ENCODE results near the gene DYNC2LI1.

Gene DYNC2LI1

GRCh38 chr2:43776324-43776723, 2.5 kb downstream of the DYNC2LI1 start:
- H3K9ac ChIP-seq (ENCODE audit: low read depth, low read length, poor library complexity, severe bottlenecking) = no peak overlapping the region
- H3K9me3 ChIP-seq (ENCODE audit: insufficient read depth, low read depth, low read length) = no peaks in the 10 kb centered on the region
- H3K36me3 ChIP-seq (ENCODE audit: insufficient read depth, low read length) = no peaks in the 10 kb centered on the region
- H2AFZ ChIP-seq (ENCODE audit: low read length) = no peak overlapping the region
- no peaks in the 10 kb centered on the region for H4K20me1 ChIP-seq (ENCODE audit: insufficient read depth, low read length, poor library complexity, severe bottlenecking)
- H3K4me3 ChIP-seq (ENCODE audit: low read length, poor library complexity, severe bottlenecking) = no peak overlapping the region
- no peaks in the 10 kb centered on the region for H3K79me2 ChIP-seq (ENCODE audit: insufficient read depth, low read length)
- H3K9me2 ChIP-seq (replicated peaks; ENCODE audit: low read depth, low read length) = no peaks in the 10 kb centered on the region
- H3K4me1 ChIP-seq (ENCODE audit: insufficient read depth, low read length, poor library complexity, severe bottlenecking) = peaks cover 8% of the 10 kb centered on the region
- no peak overlapping the region for H3K4me2 ChIP-seq (ENCODE audit: low read depth, low read length, poor library complexity, severe bottlenecking)
- TF ChIP-seq CTCF (conservative IDR thresholded peaks at IDR 0.05; ENCODE audit: low read length) (no peak), EZH2phosphoT487 (IDR thresholded peaks at IDR 0.05; ENCODE audit: borderline replicate concordance) (no peak)
- no peaks in the 10 kb centered on the region for H3K27me3 ChIP-seq (ENCODE audit: insufficient read depth, low read length, poor library complexity, severe bottlenecking)
- no peaks in the 10 kb centered on the region for H3F3A ChIP-seq (ENCODE audit: low read depth)

- H3K36me3 ChIP-seq (ENCODE audit: insufficient read depth, low read length) = no peaks in the 10 kb centered on the region
- no peaks in the 10 kb centered on the region for H3F3A ChIP-seq (ENCODE audit: low read depth)
- no peaks in the 10 kb centered on the region for H3K79me2 ChIP-seq (ENCODE audit: insufficient read depth, low read length)
- H3K9me2 ChIP-seq (replicated peaks; ENCODE audit: low read depth, low read length) = no peaks in the 10 kb centered on the region
- no peak overlapping the region for H3K9ac ChIP-seq (ENCODE audit: low read depth, low read length, poor library complexity, severe bottlenecking)
- H3K9me3 ChIP-seq (ENCODE audit: insufficient read depth, low read depth, low read length) = no peaks in the 10 kb centered on the region
- H3K4me2 ChIP-seq (ENCODE audit: low read depth, low read length, poor library complexity, severe bottlenecking) = no peak overlapping the region
- no peak overlapping the region for H3K4me3 ChIP-seq (ENCODE audit: low read length, poor library complexity, severe bottlenecking)
- peaks cover 8% of the 10 kb centered on the region for H3K4me1 ChIP-seq (ENCODE audit: insufficient read depth, low read length, poor library complexity, severe bottlenecking)
- no peaks in the 10 kb centered on the region for H3K27me3 ChIP-seq (ENCODE audit: insufficient read depth, low read length, poor library complexity, severe bottlenecking)
- no peak overlapping the region for H2AFZ ChIP-seq (ENCODE audit: low read length)
- no peak for TF ChIP-seq CTCF (conservative IDR thresholded peaks at IDR 0.05; ENCODE audit: low read length)
- no peaks in the 10 kb centered on the region for H4K20me1 ChIP-seq (ENCODE audit: insufficient read depth, low read length, poor library complexity, severe bottlenecking)
These were observed 3.6 kb downstream of the DYNC2LI1 start for GRCh38 chr2:43777306-43777926.

- TF ChIP-seq EZH2phosphoT487 (IDR thresholded peaks at IDR 0.05; ENCODE audit: borderline replicate concordance) (no peak), CTCF (conservative IDR thresholded peaks at IDR 0.05; ENCODE audit: low read length) (no peak)
- Histone ChIP-seq H2AFZ (ENCODE audit: low read length) (no peak overlapping the region), H3K36me3 (ENCODE audit: insufficient read depth, low read length) (no peaks in the 10 kb centered on the region), H3K9me3 (ENCODE audit: insufficient read depth, low read depth, low read length) (no peaks in the 10 kb centered on the region), H3K9ac (ENCODE audit: low read depth, low read length, poor library complexity, severe bottlenecking) (no peak overlapping the region), H3F3A (ENCODE audit: low read depth) (no peaks in the 10 kb centered on the region), H3K4me3 (ENCODE audit: low read length, poor library complexity, severe bottlenecking) (no peak overlapping the region), H3K9me2 (replicated peaks; ENCODE audit: low read depth, low read length) (no peaks in the 10 kb centered on the region), H3K4me2 (ENCODE audit: low read depth, low read length, poor library complexity, severe bottlenecking) (no peak overlapping the region), H3K27me3 (ENCODE audit: insufficient read depth, low read length, poor library complexity, severe bottlenecking) (no peaks in the 10 kb centered on the region), H4K20me1 (ENCODE audit: insufficient read depth, low read length, poor library complexity, severe bottlenecking) (no peaks in the 10 kb centered on the region), H3K79me2 (ENCODE audit: insufficient read depth, low read length) (no peaks in the 10 kb centered on the region), H3K4me1 (ENCODE audit: insufficient read depth, low read length, poor library complexity, severe bottlenecking) (peaks cover 8% of the 10 kb centered on the region)
These were observed 4.4 kb downstream of the DYNC2LI1 start for GRCh38 chr2:43778233-43778632.
